Fibroblast of skin of right quadriceps (primary cell): ENCODE results near the gene GALNT12.

Experiments
- DNase-seq: peaks from one replicate; pipeline ENCODE4 v3.0.0-alpha.2; 2013

GALNT12 gene, protein sequence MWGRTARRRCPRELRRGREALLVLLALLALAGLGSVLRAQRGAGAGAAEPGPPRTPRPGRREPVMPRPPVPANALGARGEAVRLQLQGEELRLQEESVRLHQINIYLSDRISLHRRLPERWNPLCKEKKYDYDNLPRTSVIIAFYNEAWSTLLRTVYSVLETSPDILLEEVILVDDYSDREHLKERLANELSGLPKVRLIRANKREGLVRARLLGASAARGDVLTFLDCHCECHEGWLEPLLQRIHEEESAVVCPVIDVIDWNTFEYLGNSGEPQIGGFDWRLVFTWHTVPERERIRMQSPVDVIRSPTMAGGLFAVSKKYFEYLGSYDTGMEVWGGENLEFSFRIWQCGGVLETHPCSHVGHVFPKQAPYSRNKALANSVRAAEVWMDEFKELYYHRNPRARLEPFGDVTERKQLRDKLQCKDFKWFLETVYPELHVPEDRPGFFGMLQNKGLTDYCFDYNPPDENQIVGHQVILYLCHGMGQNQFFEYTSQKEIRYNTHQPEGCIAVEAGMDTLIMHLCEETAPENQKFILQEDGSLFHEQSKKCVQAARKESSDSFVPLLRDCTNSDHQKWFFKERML

DNA sequence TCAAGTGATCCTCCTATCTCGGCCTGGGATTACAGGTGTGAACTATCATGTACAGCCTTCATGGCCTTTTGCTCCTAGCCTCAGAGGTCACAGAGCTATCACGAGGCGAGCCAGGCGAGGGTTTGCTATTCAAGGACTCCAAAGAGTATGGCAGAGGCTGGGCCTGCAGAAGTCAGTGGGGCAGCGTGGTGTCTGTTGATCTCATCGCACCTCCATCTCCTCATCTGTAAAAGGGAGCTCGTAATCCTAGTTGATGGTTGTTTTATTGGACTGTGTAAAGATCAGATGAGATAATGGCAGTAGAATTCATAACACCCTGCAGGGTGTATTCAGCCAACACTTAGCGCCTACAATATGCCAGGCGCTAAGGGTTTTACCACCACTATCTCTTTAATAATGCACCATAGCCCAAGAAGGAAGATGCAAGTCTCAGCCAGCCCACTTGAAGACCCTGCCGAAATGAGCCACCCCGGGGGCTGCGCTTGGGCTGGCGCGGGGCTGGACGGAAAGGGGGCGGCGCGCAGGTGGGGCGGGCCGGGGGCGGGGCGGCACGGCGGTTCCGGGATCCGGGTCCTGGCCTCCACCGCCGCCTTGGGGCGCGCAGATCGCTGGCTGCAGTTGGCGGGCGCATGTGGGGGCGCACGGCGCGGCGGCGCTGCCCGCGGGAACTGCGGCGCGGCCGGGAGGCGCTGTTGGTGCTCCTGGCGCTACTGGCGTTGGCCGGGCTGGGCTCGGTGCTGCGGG lies at the start of gene GALNT12:
TSS of gene GALNT12 (plus strand) at position 601 of the 744 bp plus-strand sequence. CDS start at position 630, 29 bp downstream.
- DNase-seq, result no peak

DNA sequence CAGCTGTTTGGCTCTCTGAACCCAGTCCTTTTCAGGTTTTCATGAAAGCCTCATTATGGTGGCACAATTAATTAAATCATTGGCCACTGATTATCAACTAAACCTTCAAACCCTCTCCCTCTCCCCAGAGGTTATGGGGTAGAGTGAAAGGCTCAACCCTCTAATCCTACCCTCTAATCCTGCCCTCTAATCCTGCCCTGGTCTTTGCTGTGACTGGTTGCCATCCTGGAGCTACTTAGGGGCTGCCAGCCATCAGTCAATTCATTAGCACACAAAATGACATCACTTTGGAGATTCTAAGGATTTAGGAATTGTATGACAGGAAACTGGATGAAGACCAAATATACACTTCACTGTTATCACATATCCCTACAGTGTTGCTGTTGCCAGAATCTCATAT lies 47.2 kb upstream of the GALNT12 start:
- no peak for DNase-seq

DNA sequence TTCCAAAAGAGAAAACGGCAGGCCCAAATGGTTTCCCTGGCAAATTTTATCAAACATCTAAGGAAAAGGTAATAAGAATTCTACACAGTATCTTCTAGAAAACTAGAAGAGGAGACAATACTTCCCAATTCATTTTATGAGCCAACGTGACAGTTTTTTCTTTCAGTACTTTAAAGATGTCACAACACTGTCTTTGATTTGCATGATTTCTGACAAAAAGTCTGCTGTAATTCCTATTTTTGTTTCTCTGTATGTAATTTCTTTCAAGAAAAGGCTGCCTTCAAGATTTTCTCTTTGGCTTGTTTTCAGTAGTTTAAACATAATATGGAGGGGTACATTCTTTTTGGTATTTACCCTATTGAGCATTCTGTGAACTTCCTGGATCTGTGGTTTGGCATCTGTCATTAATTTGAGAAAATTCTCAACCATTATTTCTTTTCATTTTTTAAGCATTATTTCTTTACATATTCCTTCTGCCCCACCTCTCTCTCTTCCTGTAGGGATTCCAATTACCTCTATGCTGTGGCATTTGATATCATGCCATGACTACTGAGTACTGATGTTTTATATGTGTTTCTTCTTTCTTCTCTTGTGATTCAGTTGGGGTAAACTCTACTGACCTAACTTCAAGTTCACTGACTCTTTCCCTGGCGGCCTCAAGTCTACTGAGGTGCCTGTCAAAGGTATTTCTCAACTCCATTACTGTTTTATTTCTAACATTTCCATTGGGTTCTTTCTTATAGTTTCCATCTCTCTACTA lies 43.3 kb upstream of the GALNT12 start:
- peak; percentile 45 for DNase-seq

DNA sequence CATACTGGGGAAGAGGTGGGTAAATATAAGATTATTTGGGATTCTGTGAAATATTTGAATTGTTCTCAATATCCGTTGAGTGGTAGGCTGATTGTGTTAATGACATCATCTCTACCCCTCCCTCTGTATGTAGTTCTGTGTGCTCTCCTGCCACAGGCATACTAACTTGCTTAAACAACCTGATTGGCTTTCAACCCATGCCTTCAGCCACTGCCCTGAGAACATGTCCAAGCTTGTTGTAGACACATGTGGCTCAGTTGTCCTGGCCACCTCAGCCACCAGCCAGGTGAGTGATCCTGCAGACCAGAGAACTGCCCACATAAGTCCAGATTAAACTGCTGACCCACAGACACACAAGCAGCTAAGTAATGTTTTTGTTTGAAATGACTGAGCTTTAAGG lies 42.2 kb upstream of the GALNT12 start:
- DNase-seq, result no peak

DNA sequence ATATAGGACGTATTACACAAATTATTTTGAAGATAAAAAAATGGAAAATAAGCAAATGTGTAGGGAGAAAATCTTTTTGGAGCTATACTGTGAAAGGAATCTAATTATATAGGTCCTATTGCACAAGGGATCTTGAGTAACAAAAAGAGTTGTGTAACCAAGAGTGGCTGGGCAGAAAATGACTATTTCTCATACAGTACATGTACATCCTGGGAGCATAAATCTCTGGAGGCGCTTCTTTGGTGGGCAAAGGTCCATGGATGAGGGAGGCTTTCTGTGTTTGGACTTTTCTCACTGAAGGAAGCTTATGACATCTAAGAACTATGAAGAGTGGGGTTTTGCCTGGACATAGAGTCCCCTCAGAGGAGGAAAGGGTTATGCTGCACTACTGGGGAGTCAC lies 40.9 kb upstream of the GALNT12 start:
- peak; percentile 42 for DNase-seq

DNA sequence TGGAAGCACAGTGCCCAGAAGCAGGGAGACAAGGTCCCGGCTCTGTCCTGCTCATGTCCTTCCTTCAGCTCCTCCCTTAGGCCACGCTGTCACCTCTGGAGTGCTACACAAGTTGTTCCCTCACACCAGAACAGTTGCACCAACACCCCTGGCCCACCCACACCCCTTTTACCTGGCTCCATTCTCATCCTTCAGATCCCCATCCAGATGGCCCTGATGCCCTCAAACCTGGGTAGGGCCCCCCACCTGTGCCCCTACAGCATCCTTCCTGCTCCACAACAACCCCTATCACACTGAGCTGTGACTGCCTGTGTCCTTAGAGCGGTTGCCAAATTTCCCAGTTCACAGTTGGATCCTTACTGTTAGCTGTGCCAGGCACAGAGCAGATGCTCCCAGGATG lies 40.3 kb upstream of the GALNT12 start:
- DNase-seq, result no peak

DNA sequence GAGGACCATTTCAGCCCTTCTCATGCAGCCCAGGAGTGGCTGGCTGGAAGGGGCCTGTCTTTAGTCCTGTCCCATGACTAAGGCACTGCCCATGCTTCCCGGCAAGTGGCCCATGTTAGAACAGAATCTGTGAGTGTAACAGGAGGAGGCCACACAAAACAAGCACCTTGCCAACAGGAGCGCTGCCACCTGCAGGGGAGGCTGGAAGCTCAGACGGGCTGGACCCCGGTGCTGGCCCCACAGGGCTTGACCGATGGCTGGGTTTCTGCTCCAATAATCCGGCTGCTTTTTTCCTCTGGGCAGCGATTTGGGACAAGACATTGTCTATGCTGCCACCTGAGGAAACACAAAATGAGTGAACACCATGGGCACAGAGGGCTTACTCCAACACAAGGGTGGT lies 39.6 kb upstream of the GALNT12 start:
- DNase-seq, result no peak

DNA sequence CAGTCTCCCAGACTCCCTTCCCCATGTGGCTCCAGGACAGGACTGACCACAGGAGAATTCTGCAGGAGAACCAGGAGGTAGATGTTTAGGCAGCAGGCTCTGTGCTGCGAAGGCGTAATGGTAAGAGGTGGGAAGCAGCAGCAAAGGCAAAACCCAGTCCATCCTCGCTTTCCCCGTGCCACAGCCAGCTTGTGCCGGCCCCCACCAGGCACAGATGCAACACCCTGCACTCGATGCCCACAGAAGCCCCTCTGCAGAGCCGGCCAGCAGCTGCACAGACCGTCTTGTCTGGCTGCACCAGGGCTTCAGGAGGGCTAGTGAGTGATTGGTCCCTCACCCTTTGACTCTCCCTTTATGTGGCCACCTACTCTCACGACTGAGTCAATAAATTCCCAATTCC lies 39.1 kb upstream of the GALNT12 start:
- DNase-seq, result no peak

DNA sequence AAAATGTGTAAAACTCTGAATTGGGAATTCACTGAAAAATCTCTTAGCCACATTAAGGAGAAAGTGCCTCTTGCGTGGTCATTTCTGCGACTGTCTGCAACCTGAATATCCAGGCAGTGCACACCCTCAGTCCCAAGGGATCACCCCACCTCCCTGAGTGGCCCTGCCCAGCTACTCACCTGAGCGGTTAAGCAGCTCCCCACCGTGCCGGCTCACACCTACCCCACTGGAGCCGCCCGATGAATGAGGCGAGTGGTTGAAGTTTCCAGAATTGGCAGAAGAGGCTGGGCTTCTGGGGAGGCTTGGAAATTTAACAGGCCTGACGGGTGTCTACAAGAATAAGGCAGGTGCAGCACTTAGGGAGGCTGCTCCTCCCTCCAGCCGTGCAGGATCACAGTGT lies 36.8 kb upstream of the GALNT12 start:
- DNase-seq, result no peak

DNA sequence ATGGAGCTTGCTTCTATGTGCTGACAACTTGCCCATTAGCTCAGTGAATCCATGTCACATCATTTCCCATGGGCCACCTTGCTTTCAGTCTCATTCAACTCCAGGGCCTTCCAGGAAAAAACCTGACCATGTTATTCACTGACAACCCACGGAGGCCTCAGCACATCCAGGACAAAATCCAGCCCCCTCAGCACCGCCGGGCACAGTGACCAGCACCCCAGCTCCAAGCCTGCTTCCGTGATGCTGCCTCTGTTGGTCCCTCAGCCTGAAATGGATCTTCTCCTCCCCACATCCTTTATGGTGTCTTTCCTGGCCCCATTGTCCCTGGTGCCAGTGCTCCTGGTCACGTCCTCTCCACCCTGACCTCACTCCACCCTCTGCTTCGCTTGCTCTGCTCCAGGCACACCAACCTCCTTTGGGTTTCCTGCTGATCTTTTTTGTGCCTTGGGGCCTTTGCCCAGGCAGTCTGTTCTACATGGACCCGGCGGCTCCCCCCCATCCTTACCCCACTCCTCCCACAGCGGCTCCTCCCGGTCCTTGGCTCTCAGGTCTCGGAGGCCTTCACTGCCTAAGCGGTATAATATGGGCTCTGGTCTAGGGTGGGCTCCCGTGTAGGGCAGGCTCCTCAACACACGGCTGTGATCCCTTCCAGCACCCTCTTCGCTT lies 36.1 kb upstream of the GALNT12 start:
- DNase-seq, result no peak

DNA sequence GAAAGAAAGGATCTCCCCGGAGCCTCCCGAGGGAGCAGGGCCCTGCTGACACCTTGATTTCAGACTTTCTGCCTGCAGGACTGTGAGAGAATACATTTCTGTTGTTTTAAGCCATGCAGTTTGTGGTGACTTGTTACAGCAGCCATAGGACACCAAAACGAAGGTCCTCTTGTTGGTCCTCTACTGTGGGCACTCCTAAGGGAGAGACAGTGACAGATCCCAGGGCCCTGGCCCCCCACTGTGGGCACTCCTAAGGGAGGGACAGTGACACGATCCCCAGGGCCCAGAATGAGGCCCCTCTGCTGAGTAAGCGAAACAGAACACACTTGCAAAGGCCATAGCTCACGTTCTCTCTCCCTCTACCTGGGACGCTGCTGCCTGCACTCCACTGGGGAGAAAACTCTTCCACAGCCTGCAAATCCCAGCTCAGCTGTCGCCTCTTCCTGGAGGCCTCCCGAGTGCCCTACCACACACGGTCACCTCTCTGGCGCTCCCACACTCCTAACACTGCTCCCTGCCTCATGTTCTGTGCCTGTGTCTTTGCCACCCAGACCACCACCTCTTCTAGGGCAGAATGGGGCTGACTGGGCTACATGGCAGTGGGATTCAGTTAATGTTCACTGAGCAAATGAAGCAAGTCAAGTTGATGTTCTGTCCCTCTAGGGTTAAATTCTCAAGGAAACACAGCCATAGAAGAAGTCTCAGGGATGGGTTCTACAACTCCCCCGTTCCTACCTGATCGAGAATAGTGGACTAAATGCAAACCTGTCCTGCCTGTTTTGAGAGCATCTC lies 34.9 kb upstream of the GALNT12 start:
- DNase-seq, result no peak

DNA sequence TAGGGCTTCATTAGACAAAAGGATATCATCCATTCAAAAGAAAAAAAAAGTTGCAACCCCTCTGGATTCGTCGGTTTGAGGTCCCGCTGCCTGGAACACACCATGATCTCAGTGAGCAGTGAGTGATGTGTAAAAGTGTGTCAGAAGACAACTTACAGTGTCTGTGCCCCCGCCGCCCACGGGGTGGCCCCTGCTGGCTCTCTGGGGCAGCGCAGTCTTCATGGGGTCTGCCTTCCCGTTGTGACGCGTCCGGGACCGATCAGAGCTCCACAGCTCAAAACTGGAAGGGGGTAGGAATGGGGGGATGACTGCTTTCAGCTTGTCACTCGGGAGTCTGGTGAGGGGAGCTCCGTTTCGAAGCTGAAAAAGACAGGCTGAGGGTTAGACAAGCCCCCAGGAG lies 33.7 kb upstream of the GALNT12 start:
- no peak for DNase-seq

DNA sequence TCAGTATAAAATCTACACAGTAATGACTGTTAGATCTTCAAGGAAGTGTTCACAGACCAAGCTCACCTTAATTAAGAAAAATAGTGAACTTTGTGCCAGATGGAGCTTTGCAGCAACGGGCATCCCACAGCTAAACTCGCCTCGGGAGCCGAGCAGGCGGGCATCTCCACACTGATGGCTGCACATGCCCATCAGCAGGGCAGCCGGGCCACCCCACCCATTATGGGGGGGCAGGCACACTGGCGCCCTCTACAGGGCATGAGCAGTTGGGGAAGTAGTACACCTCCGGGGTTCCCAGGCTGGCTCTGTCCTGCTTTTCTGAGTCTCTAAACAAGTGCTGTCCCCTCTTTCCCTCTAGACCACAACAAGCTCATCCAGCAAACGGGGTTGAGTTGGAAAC lies 32.7 kb upstream of the GALNT12 start:
- DNase-seq, result no peak

DNA sequence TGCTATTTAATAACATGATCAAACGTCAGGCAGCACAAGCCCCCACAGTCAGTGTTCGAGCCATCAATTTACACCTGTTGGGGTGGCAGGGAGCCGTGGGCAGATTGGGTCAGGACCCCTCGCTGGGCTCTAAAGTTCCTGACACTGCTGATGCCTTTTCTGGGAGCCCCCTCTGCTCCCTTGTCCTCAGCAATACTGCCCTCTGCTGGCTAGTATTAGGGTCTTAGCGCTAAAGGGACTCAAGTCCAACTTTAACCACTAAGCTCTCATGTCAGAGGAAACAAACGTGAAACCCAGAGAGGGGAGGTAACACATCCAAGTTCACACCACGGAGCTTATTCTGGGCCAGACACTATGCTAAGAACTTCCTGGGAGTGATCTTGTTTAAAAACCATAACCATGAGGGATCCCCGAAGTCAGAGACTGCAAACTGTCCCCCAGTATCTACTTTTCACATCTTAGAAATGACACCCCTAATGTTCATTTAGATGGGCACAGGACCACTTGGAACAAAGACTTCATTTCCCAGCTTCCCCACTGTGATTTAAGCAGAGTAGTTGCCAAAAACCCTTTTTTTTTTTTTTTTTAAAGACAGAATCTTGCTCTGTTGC lies 31.5 kb upstream of the GALNT12 start:
- DNase-seq, result peak; percentile 65

DNA sequence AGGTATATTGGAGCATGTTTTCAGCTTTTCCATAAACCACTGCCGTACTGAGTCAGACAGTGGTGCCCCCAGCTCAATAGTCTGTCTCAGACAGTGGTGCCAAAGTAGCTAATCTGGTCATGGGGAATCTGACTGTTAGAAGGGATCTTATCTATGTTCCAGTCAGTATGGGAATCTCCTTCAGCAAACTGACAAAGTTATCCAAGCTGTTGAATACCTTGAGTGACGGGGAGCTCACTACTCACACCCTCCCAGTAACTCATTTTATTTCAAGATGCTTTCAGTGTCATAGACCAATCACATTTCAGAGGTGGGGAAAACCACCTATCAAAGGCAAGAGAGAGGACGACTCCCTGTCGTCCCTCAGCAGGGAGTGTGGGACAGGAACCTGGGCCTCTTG lies 29.9 kb upstream of the GALNT12 start:
- no peak for DNase-seq

DNA sequence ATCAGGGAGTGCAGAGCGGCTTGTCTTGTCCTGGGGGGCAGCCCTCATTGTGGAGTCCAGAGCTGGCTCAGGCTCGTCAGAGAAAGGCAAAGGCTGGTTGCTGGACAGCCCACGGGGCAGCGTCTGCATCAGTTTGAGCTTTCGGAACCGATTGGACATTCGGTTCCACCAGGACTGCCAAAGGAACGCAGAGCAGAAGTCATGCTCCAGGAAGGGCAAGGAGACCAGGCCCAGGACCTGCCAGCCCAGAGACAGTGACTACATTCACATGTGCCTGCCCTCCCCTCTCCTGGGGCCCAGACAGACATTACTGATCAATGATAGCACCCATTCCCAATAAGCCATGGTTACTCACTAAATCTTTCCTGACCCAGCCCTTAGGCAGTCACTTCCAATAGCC lies 29.2 kb upstream of the GALNT12 start:
- DNase-seq, result no peak

DNA sequence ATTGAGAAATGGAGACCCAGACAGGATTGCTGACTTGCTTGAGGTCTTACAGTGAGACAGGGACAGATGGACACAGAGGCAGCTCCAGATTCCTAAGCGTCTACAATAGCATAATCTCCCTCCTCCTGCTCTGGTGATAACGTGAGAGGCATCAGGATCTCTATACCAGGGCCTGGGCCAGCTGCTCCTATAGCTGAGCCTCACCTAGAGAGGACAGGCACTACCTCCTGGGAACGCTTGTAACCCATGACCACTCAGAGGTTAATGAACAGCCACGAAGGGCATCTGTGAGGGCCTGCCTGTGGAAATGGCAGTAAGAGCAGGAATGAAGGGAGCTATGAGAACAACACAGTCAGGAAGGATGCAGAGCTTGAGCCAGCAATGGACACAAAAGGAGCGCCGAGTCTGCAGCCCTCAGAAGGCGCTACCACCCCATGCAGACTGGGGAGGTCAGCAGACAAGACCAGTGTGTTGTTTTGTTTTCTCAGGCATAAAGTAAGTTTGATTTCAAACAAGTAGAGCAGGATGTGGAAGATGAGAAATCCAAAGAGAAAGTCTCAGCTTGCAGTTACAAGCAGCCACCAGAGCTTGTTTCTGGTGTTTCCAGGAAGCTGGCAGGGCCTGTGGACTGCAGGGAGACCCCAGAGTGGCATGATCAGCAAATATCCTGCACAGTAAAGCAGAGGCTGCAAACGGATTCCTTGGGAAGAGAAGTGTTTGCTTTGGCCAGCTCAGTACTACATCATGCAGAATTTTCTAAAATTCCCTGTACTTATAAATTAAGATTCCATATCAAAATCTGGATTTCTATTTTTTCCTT lies 28.5 kb upstream of the GALNT12 start:
- DNase-seq, result no peak

DNA sequence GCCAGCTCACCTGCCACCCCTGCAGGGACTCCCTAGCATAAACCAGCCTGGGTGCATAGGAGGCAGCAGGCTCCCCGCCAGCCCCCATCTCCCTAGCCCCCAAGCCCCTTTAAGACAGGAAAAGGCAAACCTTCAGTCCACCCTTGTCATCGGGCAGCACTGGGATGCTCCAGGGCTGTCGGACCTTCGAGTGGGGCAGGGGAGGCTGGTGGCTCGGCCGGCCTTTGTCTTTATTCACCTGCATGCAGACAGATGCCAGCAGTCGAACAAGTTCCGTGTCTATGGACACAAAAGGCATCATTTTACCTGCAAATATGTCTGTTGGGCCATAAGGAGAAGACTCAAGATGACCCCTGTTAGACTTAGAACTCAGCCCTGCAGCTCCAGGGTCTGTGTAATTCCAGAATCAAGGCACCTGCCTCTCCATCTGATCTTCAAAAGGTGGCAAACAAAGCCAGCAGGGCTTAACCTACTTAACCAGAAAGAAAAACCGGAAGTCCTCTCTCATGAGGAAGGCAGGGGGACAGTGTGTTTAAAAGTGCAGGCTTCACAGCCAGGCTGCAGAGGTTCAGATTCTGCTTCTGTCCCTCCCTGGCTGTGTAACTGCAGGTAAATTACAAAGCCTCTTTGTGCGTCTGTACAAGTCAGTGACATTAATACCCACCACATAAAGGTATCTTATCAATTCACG lies 27.3 kb upstream of the GALNT12 start:
- no peak for DNase-seq

DNA sequence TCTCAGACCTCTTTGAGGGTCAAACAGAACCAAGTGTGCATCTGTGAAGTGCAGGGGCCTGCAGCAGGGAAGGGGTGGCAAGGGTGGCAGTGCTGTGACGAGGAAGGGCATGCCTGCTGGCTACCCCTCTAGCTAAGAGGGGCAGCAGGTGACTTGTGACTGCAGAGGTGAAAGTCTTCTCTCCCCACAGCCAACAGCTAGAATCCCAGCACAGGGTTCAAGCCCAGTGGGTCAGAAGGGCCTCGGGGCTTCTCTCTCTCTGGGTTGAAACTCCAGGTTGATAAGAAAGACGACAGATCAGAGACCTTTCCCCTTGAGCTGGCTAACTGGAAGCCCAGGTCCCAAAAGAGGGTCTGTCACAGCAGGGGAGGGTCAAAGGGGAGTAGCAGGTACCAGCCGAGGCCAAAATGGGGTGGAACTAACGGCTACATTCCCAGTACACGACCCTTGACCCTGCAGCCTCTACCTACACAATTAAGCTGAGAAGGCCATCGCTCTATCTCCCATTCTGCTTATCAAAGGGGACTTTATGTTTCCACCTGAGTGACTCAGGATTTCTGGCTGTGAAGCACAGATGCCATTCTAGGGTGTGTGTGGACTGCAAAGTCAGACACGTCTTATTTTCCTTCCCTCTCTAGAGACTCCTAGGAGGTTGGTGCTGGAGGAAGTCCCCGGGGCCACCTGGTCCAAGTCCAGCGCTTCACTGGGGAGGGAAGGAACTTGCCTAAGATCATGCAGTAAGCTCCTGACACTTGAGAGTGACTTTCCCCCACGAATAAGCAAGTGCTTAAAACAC lies 25.7 kb upstream of the GALNT12 start:
- DNase-seq, result no peak
